HepG2 (cell line): ENCODE data around the gene MAGEC2. TPM values are rescaled to one million over a fixed set of nuclear protein-coding genes. Genes with fewer than 3 reads are reported as not detected.

Source experiments
- ATAC-seq: fragments of 200-7000 bp; cut with Tn5 transposase; 3 replicates; pipeline ENCODE4 v1.9.1; 2020; ENCODE audit warnings: mild to moderate bottlenecking, moderate library complexity
- Bru-seq: library from RNA; stranded (reverse); fragments of 400-500 nt; gene quantifications from one replicate; lab custom pipeline; 2021; lab: Mats Ljungman, UMichigan
- BruChase-seq, 2 experiments: library from RNA; stranded (reverse); fragments of 400-500 nt; gene quantifications; one replicate each; lab custom pipeline; 2021; lab: Mats Ljungman, UMichigan
- BruUV-seq: library from RNA; stranded (reverse); fragments of 400-500 nt; replicated peaks from 2 replicates; lab custom pipeline; 2021; lab: Mats Ljungman, UMichigan
- CTCF ChIA-PET: fragments of 300-600 bp; formaldehyde crosslinking; extraction: SDS; loops from one replicate; lab custom pipeline; 2021; ENCODE audit warnings: low total read pairs, inconsistent platforms, low intra/inter-chr PET ratio; lab: Yijun Ruan, JAX
- POLR2A ChIA-PET: fragments of 350-600 bp; sonication (Branson Sonifier 250); formaldehyde crosslinking; loops from one replicate; lab custom pipeline; 2020; ENCODE audit warnings: antibody characterized with exemption, inconsistent platforms; lab: Yijun Ruan, JAX
- DNase-seq: peaks from one replicate; pipeline ENCODE4 v3.0.0-alpha.2; 2015; ENCODE audit warnings: low spot score
- FAIRE-seq: peaks from 3 replicates; lab custom pipeline; 2011; peaks lifted over from hg19 to GRCh38; lab: Jason Lieb, UNC
- H2AFZ ChIP-seq: one replicate; pipeline ENCODE4 v1.6.1; 2011; ENCODE audit warnings: low read length, inconsistent platforms
- H3K27ac ChIP-seq: fragments of 300-600 bp; 3 replicates; pipeline ENCODE4 v1.8.0; 2011; ENCODE audit warnings: mixed run types, mild to moderate bottlenecking, mixed read lengths, low read length, inconsistent platforms; ENCODE audit not compliant: insufficient read depth; ENCODE audit errors: extremely low read length
- H3K27me3 ChIP-seq, 2 experiments: fragments of 200-600 bp in 1 of 2; 2 replicates in 1 of 2; 3 replicates in 1 of 2; pipeline versions ENCODE4 v1.6.0 to v1.8.0; 2011; ENCODE audit warnings: low read length in 2 of 2, mild to moderate bottlenecking in 2 of 2, moderate library complexity in 2 of 2, inconsistent platforms in 1 of 2; ENCODE audit not compliant: insufficient read depth in 2 of 2, control insufficient read depth in 1 of 2
- H3K36me3 ChIP-seq, 2 experiments: fragments of 200-600 bp in 1 of 2; replicated peaks in 1 of 2; 2 replicates in 1 of 2; 3 replicates in 1 of 2; pipeline versions ENCODE4 v1.5.1 to v1.8.0; 2011; ENCODE audit warnings: low read length in 2 of 2, inconsistent platforms in 1 of 2; ENCODE audit not compliant: insufficient read depth in 2 of 2, control insufficient read depth in 1 of 2
- H3K4me1 ChIP-seq: 2 replicates; pipeline ENCODE4 v1.5.1; 2012; ENCODE audit warnings: low read length, inconsistent platforms; ENCODE audit not compliant: insufficient read depth
- H3K4me2 ChIP-seq: 2 replicates; pipeline ENCODE4 v1.6.0; 2011; ENCODE audit warnings: low read depth, low read length, inconsistent platforms
- H3K4me3 ChIP-seq, 3 experiments: fragments of 200-600 bp in 1 of 3; sonication (generic), shearing (Covaris generic) in 1 of 3; replicated peaks in 1 of 3; 2 replicates each; pipeline ENCODE4 v1.5.1; 2011 to 2016; ENCODE audit warnings: low read length in 3 of 3, inconsistent platforms in 2 of 3, low read depth in 2 of 3, mild to moderate bottlenecking in 2 of 3, control low read depth in 1 of 3, mixed read lengths in 1 of 3; ENCODE audit not compliant: insufficient read depth in 1 of 3
- H3K79me2 ChIP-seq: one replicate; pipeline ENCODE4 v1.6.1; 2011; ENCODE audit warnings: low read length, inconsistent platforms; ENCODE audit not compliant: insufficient read depth
- H3K9ac ChIP-seq: 2 replicates; pipeline ENCODE4 v1.6.0; 2011; ENCODE audit warnings: mild to moderate bottlenecking, low read depth, low read length, inconsistent platforms; ENCODE audit not compliant: insufficient read depth
- H3K9me3 ChIP-seq: 2 replicates; pipeline ENCODE4 v1.5.1; 2012; ENCODE audit warnings: mild to moderate bottlenecking, low read length
- H4K20me1 ChIP-seq: 2 replicates; pipeline ENCODE4 v1.6.0; 2011; ENCODE audit warnings: inconsistent platforms, mild to moderate bottlenecking, low read length, moderate library complexity; ENCODE audit not compliant: insufficient read depth
- AHR ChIP-seq: IDR thresholded peaks from 2 replicates; pipeline ENCODE4 v1.6.1; 2018; ENCODE audit warnings: missing genetic modification reagents, missing compliant biosample characterization
- BRCA1 ChIP-seq: sonication (generic); formaldehyde crosslinking; IDR thresholded peaks from 2 replicates; pipeline ENCODE4 v1.4.0; 2020; ENCODE audit warnings: missing genetic modification reagents
- CENPX ChIP-seq: sonication (generic); formaldehyde crosslinking; IDR thresholded peaks from 2 replicates; pipeline ENCODE4 v1.9.0; 2021; ENCODE audit warnings: mild to moderate bottlenecking, missing genetic modification reagents, moderate library complexity
- GZF1 ChIP-seq: sonication (generic); formaldehyde crosslinking; IDR thresholded peaks from 2 replicates; pipeline ENCODE4 v1.5.1; 2020; ENCODE audit warnings: mild to moderate bottlenecking, missing genetic modification reagents
- IRX3 ChIP-seq: sonication (generic); formaldehyde crosslinking; IDR thresholded peaks from 2 replicates; pipeline ENCODE4 v1.8.1; 2023; ENCODE audit warnings: mild to moderate bottlenecking, low read depth, missing genetic modification reagents, borderline replicate concordance
- KDM1A ChIP-seq: IDR thresholded peaks from 2 replicates; pipeline ENCODE4 v1.6.1; 2016; ENCODE audit warnings: missing compliant biosample characterization
- ZNF431 ChIP-seq: sonication (generic); formaldehyde crosslinking; IDR thresholded peaks from 2 replicates; pipeline ENCODE4 v1.9.0; 2022; ENCODE audit warnings: missing genetic modification reagents, low read depth, mild to moderate bottlenecking, borderline replicate concordance
- ZNF547 ChIP-seq: sonication (generic); formaldehyde crosslinking; IDR thresholded peaks from 2 replicates; pipeline ENCODE4 v1.5.1; 2020; ENCODE audit warnings: mild to moderate bottlenecking, missing genetic modification reagents
- WGBS: methylation state at CpG from one replicate; pipeline ENCODE4 v1.1.6; 2017; ENCODE audit warnings: low lambda C conversion rate; 5-methylcytosine and 5-hydroxymethylcytosine counted together
- in situ Hi-C: cut with HindIII; loops from 2 replicates; pipeline ENCODE4 v1.10.0; 2017; ENCODE audit warnings: low pct_unique_long_range_greater_than_20kb; ENCODE audit not compliant: extremely low pct_ligation_motif_present
- intact Hi-C: fragments of 100-400 bp; cut with micrococcal nuclease; formaldehyde crosslinking; loops from one replicate; pipeline ENCODE4 v1.10.0; 2022; ENCODE audit not compliant: unreplicated experiment
- long read RNA-seq, 2 experiments: library from RNA in 1 of 2; library from polyadenylated mRNA in 1 of 2; stranded (forward) in 1 of 2; unstranded in 1 of 2; transcript quantifications; one replicate each; pipeline ENCODE4 v2.0.0, GENCODE V29; 2019 to 2022
- polyA minus RNA-seq, 3 experiments: library from RNA; depleted of rRNA, polyadenylated mRNA; stranded (reverse); fragments of >200 nt; gene quantifications; 2 replicates each; pipeline ENCODE4 v1.2.3, GENCODE V29; 2011; ENCODE audit warnings: low replicate concordance in 1 of 3
- polyA plus RNA-seq, 8 experiments: library from polyadenylated mRNA; depleted of rRNA in 3 of 8; stranded (reverse) in 7 of 8; unstranded in 1 of 8; fragments of >200 nt; fragmentation: Illumina TruSeq in 4 of 8; extraction: Trizol in 4 of 8; gene quantifications; 2 replicates each; pipeline versions ENCODE4 v1.2.1 to v1.2.3, GENCODE V29; 2011 to 2016; ENCODE audit warnings: low read depth in 4 of 8, missing spikeins in 1 of 8, mixed read lengths in 1 of 8; ENCODE audit not compliant: insufficient read depth in 1 of 8
- total RNA-seq, 5 experiments: library from RNA; depleted of rRNA; stranded (reverse); fragments of >200 nt; fragmentation: Illumina TruSeq; extraction: Trizol; gene quantifications; 2 replicates each; pipeline ENCODE4 v1.2.3, GENCODE V29; 2016; ENCODE audit warnings: low read depth in 1 of 5
- TF ChIP-seq, protein P1 (sequence below): sonication (generic); formaldehyde crosslinking; conservative IDR thresholded peaks from 2 replicates; pipeline ENCODE4 v1.4.0; 2020; ENCODE audit warnings: missing genetic modification reagents
- TF ChIP-seq, protein P2 (sequence below): sonication (generic); formaldehyde crosslinking; IDR thresholded peaks from 2 replicates; pipeline ENCODE4 v1.5.0; 2020; ENCODE audit warnings: mild to moderate bottlenecking, missing genetic modification reagents, borderline replicate concordance
- TF ChIP-seq, protein P3 (sequence below): sonication (generic); formaldehyde crosslinking; IDR thresholded peaks from 2 replicates; pipeline ENCODE4 v1.4.0; 2020; ENCODE audit warnings: mild to moderate bottlenecking, missing genetic modification reagents

MAGEC2 gene, protein sequence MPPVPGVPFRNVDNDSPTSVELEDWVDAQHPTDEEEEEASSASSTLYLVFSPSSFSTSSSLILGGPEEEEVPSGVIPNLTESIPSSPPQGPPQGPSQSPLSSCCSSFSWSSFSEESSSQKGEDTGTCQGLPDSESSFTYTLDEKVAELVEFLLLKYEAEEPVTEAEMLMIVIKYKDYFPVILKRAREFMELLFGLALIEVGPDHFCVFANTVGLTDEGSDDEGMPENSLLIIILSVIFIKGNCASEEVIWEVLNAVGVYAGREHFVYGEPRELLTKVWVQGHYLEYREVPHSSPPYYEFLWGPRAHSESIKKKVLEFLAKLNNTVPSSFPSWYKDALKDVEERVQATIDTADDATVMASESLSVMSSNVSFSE
- total RNA-seq (2016; rRNA removed; fragmentation: Illumina TruSeq; extraction: Trizol) (not detected in 2 replicates), polyA plus RNA-seq (2011; rRNA removed) (not detected in 2 replicates), polyA minus RNA-seq (2011; rRNA and poly(A)+ RNA removed; ENCODE audit: low replicate concordance) (0.09 TPM in 1 of 2 replicates, not detected in the other), Bru-seq, nascent RNA (not detected), BruChase-seq, experiment 1, labeled RNA remaining after a 6-hour chase (not detected), BruChase-seq, experiment 2, labeled RNA remaining after a 2-hour chase (not detected)
- not detected in 2 replicates for total RNA-seq (2016; cell fraction: cytosol; rRNA removed; fragmentation: Illumina TruSeq; extraction: Trizol; ENCODE audit: low read depth)
- total RNA-seq (2016; cell fraction: insoluble cytoplasmic fraction; rRNA removed; fragmentation: Illumina TruSeq; extraction: Trizol), result not detected in 2 replicates
- not detected in 2 replicates for total RNA-seq (2016; cell fraction: membrane; rRNA removed; fragmentation: Illumina TruSeq; extraction: Trizol)
- total RNA-seq (2016; cell fraction: nucleus; rRNA removed; fragmentation: Illumina TruSeq; extraction: Trizol), result not detected in 2 replicates
- polyA plus RNA-seq (2011; cell fraction: cytosol; rRNA removed), result not detected in 2 replicates
- polyA plus RNA-seq (2011; cell fraction: nucleus; rRNA removed), result not detected in 2 replicates
- not detected in 2 replicates for polyA plus RNA-seq (2012)
- polyA plus RNA-seq (2016; cell fraction: cytosol; fragmentation: Illumina TruSeq; extraction: Trizol; ENCODE audit: low read depth), result not detected in 2 replicates
- not detected in 2 replicates for polyA plus RNA-seq (2016; cell fraction: insoluble cytoplasmic fraction; fragmentation: Illumina TruSeq; extraction: Trizol; ENCODE audit: low read depth)
- polyA plus RNA-seq (2016; cell fraction: membrane; fragmentation: Illumina TruSeq; extraction: Trizol; ENCODE audit: low read depth), result not detected in 2 replicates
- not detected in 2 replicates for polyA plus RNA-seq (2016; cell fraction: nucleus; fragmentation: Illumina TruSeq; extraction: Trizol; ENCODE audit: insufficient read depth, low read depth)
- not detected in 2 replicates for polyA minus RNA-seq (2011; cell fraction: cytosol; rRNA and poly(A)+ RNA removed)
- not detected in 2 replicates for polyA minus RNA-seq (2011; cell fraction: nucleus; rRNA and poly(A)+ RNA removed)
- long read RNA-seq, experiment 1, result 0 reads
- long read RNA-seq, experiment 2, result 0 reads

DNA sequence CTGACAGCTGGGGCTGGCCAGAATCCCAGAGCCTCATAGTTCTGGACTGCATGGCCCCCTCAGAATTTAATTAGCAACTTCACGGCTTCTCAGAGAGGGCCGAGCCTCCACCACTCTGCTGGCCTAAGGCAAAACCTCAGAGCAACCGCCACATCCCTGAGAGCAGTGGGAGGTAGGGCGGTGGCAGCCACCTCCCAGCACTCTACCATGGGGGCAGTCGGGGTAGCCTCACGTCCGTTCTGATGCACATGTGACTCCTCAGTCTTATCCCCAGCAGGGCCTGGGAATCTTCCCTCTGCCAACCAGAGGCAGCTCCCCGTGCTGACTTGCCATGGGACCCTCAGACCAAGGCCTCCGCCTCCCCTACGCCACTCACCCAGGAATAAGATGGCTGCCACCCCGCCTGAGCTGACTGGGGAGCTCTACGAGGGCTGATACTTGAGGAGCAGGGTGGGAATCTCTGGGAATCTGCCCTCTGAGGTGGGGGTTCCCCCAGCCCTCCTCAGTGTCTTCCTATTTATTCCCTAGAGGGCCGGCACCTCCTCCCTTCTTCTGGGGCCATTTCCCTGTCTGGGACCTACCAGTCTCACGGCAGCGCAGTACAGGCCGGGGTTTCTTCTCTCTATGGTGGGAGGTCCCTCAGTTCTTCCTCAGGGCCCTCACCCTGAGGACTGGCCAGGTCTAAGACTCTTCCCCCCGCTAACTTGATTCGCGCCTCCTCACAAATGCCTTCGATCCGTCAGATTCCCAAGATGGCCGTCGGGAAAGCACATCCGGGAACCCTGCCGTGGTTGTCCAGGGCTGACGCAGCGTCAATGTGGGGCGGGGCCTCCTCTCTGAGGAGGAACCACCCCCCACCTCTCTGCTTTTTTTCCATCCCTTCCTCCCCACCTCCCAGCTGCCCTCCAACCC, at the start of gene MAGEC2:
Gene MAGEC2 (minus strand): TSS at position 769 of the 912 bp plus-strand sequence. CDS start 1,303 bp downstream, outside the sequence.
- no peak within 1 kb of the TSS for H3K9ac ChIP-seq
- no peak for ATAC-seq
- ChIA-PET POLR2A (no interaction called here), CTCF (no interaction called here)
- H3K4me3 ChIP-seq, result no peak within 1 kb of the TSS
- intact Hi-C loops (no loop called here), in situ Hi-C loops (no loop called here)
- no peaks in the 10 kb centered on the region for H3K4me1 ChIP-seq
- no peaks in the 10 kb centered on the region for H3K79me2 ChIP-seq
- H4K20me1 ChIP-seq, result no peaks in the 10 kb centered on the region
- no peak within 1 kb of the TSS for H2AFZ ChIP-seq
- BruUV-seq, result no TSS peak
- peaks cover 18% of the 10 kb centered on the region for H3K9me3 ChIP-seq
- 56% methylated on average over 11 of the region's 28 CpGs for WGBS
- H3K27ac ChIP-seq, result no peak within 1 kb of the TSS
- no peak within 1 kb of the TSS for H3K4me2 ChIP-seq
- FAIRE-seq, result no peak
- no peaks in the 10 kb centered on the region for H3K27me3 ChIP-seq
- DNase-seq, result no peak
- H3K36me3 ChIP-seq, result no peaks in the 10 kb centered on the region
- TF ChIP-seq GZF1 (no peak), IRX3 (CRISPR knock-in tag) (no peak), AHR (CRISPR knock-in tag) (no peak), KDM1A (CRISPR knock-in tag) (no peak), ZNF431 (CRISPR knock-in tag) (no peak), ZNF547 (no peak), CENPX (no peak), BRCA1 (CRISPR knock-in tag) (no peak)
- TF ChIP-seq, protein P1, sequence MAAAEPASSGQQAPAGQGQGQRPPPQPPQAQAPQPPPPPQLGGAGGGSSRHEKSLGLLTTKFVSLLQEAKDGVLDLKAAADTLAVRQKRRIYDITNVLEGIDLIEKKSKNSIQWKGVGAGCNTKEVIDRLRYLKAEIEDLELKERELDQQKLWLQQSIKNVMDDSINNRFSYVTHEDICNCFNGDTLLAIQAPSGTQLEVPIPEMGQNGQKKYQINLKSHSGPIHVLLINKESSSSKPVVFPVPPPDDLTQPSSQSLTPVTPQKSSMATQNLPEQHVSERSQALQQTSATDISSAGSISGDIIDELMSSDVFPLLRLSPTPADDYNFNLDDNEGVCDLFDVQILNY, result no peak
- TF ChIP-seq, protein P2, sequence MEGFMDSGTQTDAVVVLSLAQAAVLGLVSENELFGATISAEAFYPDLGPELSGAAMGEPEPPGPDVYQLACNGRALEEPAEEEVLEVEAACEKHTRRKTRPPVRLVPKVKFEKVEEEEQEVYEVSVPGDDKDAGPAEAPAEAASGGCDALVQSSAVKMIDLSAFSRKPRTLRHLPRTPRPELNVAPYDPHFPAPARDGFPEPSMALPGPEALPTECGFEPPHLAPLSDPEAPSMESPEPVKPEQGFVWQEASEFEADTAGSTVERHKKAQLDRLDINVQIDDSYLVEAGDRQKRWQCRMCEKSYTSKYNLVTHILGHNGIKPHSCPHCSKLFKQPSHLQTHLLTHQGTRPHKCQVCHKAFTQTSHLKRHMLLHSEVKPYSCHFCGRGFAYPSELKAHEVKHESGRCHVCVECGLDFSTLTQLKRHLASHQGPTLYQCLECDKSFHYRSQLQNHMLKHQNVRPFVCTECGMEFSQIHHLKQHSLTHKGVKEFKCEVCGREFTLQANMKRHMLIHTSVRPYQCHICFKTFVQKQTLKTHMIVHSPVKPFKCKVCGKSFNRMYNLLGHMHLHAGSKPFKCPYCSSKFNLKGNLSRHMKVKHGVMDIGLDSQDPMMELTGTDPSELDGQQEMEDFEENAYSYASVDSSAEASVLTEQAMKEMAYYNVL, result no peak
- TF ChIP-seq, protein P3, sequence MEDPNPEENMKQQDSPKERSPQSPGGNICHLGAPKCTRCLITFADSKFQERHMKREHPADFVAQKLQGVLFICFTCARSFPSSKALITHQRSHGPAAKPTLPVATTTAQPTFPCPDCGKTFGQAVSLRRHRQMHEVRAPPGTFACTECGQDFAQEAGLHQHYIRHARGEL (CRISPR knock-in tag), result no peak
